ENCODE data around the gene PHEX. TPM values are rescaled to one million over a fixed set of nuclear protein-coding genes. Genes with fewer than 3 reads are reported as not detected.

Gene PHEX
- total RNA-seq, 1 donor, result 1.4 TPM

- DNase-seq (ENCODE audit: insufficient read length, low spot score, missing footprints), result no peak
- Histone ChIP-seq H3K4me3 (ENCODE audit: insufficient read depth, low read length) (no peak overlapping the region), H3K27ac (ENCODE audit: low read depth, low read length) (no peak overlapping the region), H2AFZ (ENCODE audit: low read length) (no peak overlapping the region), H3K4me2 (ENCODE audit: insufficient read depth, low read length) (no peak overlapping the region), H3K27me3 (ENCODE audit: insufficient read depth, low read length) (no peaks in the 10 kb centered on the region), H3K4me1 (ENCODE audit: insufficient read depth, low read length) (peaks cover 3% of the 10 kb centered on the region), H3K36me3 (ENCODE audit: insufficient read depth, low read length) (no peaks in the 10 kb centered on the region), H3K79me2 (ENCODE audit: insufficient read depth, low read length) (no peaks in the 10 kb centered on the region), H4K20me1 (ENCODE audit: insufficient read depth, low read length) (no peaks in the 10 kb centered on the region), H3K9me3 (ENCODE audit: low read depth, low read length) (no peaks in the 10 kb centered on the region)
- TF ChIP-seq CTCF (IDR thresholded peaks at IDR 0.05; ENCODE audit: extremely low read depth, low read depth, low read length), result no peak
Measured at GRCh38 chrX:22141047-22141730, 109.1 kb downstream of the PHEX start.

- Histone ChIP-seq H3K36me3 (ENCODE audit: insufficient read depth, low read length) (no peaks in the 10 kb centered on the region), H4K20me1 (ENCODE audit: insufficient read depth, low read length) (no peaks in the 10 kb centered on the region), H2AFZ (ENCODE audit: low read length) (no peak overlapping the region), H3K4me3 (ENCODE audit: insufficient read depth, low read length) (no peak overlapping the region), H3K9me3 (ENCODE audit: low read depth, low read length) (no peaks in the 10 kb centered on the region), H3K27me3 (ENCODE audit: insufficient read depth, low read length) (no peaks in the 10 kb centered on the region), H3K4me2 (ENCODE audit: insufficient read depth, low read length) (no peak overlapping the region), H3K79me2 (ENCODE audit: insufficient read depth, low read length) (no peaks in the 10 kb centered on the region), H3K27ac (ENCODE audit: low read depth, low read length) (no peak overlapping the region), H3K4me1 (ENCODE audit: insufficient read depth, low read length) (no peaks in the 10 kb centered on the region)
- no peak for TF ChIP-seq CTCF (IDR thresholded peaks at IDR 0.05; ENCODE audit: extremely low read depth, low read depth, low read length)
- DNase-seq (ENCODE audit: insufficient read length, low spot score, missing footprints), result no peak
Measured at GRCh38 chrX:22147214-22147613, 115.1 kb downstream of the PHEX start.

DNA sequence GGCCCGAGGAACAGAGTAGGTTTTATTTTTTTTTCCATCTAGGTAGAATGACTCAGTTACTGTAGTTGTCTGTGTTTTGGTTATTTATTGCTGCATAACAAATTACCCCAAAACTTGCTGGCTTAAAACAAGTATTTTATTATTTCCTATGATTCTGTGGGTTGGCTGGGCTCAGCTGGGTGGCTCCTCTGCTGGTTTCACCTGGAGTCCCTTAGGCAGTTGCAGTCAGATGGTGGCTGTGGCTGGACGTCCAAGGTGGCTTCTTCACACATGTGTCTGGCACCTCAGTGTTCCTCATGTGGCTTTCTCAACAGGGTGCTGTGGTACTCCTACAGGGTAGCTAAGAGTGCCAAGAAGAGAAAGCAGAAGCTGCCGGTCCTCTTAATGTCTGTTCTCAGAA lies 115.8 kb downstream of the PHEX start:
- Histone ChIP-seq H3K4me1 (ENCODE audit: insufficient read depth, low read length) (no peaks in the 10 kb centered on the region), H2AFZ (ENCODE audit: low read length) (no peak overlapping the region), H3K4me3 (ENCODE audit: insufficient read depth, low read length) (no peak overlapping the region), H3K36me3 (ENCODE audit: insufficient read depth, low read length) (no peaks in the 10 kb centered on the region), H3K4me2 (ENCODE audit: insufficient read depth, low read length) (no peak overlapping the region), H3K27me3 (ENCODE audit: insufficient read depth, low read length) (no peaks in the 10 kb centered on the region), H4K20me1 (ENCODE audit: insufficient read depth, low read length) (no peaks in the 10 kb centered on the region), H3K9me3 (ENCODE audit: low read depth, low read length) (no peaks in the 10 kb centered on the region), H3K27ac (ENCODE audit: low read depth, low read length) (no peak overlapping the region), H3K79me2 (ENCODE audit: insufficient read depth, low read length) (no peaks in the 10 kb centered on the region)
- no peak for DNase-seq (ENCODE audit: insufficient read length, low spot score, missing footprints)
- TF ChIP-seq CTCF (IDR thresholded peaks at IDR 0.05; ENCODE audit: extremely low read depth, low read depth, low read length), result no peak

- H3K27me3 ChIP-seq (ENCODE audit: insufficient read depth, low read length), result no peaks in the 10 kb centered on the region
- H3K4me1 ChIP-seq (ENCODE audit: insufficient read depth, low read length), result no peaks in the 10 kb centered on the region
- no peaks in the 10 kb centered on the region for H3K79me2 ChIP-seq (ENCODE audit: insufficient read depth, low read length)
- no peak overlapping the region for H3K27ac ChIP-seq (ENCODE audit: low read depth, low read length)
- H4K20me1 ChIP-seq (ENCODE audit: insufficient read depth, low read length), result no peaks in the 10 kb centered on the region
- H3K36me3 ChIP-seq (ENCODE audit: insufficient read depth, low read length), result no peaks in the 10 kb centered on the region
- no peak for TF ChIP-seq CTCF (IDR thresholded peaks at IDR 0.05; ENCODE audit: extremely low read depth, low read depth, low read length)
- no peak overlapping the region for H3K4me3 ChIP-seq (ENCODE audit: insufficient read depth, low read length)
- H2AFZ ChIP-seq (ENCODE audit: low read length), result no peak overlapping the region
- no peak overlapping the region for H3K4me2 ChIP-seq (ENCODE audit: insufficient read depth, low read length)
- H3K9me3 ChIP-seq (ENCODE audit: low read depth, low read length), result no peaks in the 10 kb centered on the region
- no peak for DNase-seq (ENCODE audit: insufficient read length, low spot score, missing footprints)
Measured at GRCh38 chrX:22148565-22148964, 116.4 kb downstream of the PHEX start.
